HEK293 (cell line): Measurements from ENCODE around the gene SCFD2.

Experiments used
- CTCF ChIA-PET: fragments of 350-600 bp; formaldehyde crosslinking; extraction: SDS; loops from one replicate; lab custom pipeline; 2021; ENCODE audit warnings: antibody characterized with exemption; lab: Yijun Ruan, JAX
- POLR2A ChIA-PET: fragments of 300-600 bp; formaldehyde crosslinking; extraction: SDS; loops from one replicate; lab custom pipeline; 2020; ENCODE audit warnings: antibody characterized with exemption, inconsistent platforms; lab: Yijun Ruan, JAX
- H3K27ac ChIP-seq: fragments of 200-500 bp; sonication (Bioruptor generic); 2 replicates; pipeline ENCODE4 v1.5.1; 2014; ENCODE audit warnings: low read depth, low read length, control low read depth, inconsistent platforms; ENCODE audit errors: extremely low read depth
- H3K36me3 ChIP-seq, 2 experiments: fragments of 200-500 bp in 1 of 2; sonication (Bioruptor generic) in 1 of 2; 1 replicate in 1 of 2; 2 replicates in 1 of 2; pipeline ENCODE4 v1.5.1; 2014 to 2017; ENCODE audit warnings: inconsistent platforms in 2 of 2, low read length in 2 of 2; ENCODE audit not compliant: control insufficient read depth in 2 of 2, insufficient read depth in 1 of 2
- H3K4me1 ChIP-seq: fragments of 200-500 bp; sonication (Bioruptor generic); 2 replicates; pipeline ENCODE4 v1.5.1; 2014; ENCODE audit warnings: mild to moderate bottlenecking, low read length, inconsistent platforms; ENCODE audit not compliant: control insufficient read depth, insufficient read depth
- H3K4me3 ChIP-seq: 2 replicates; pipeline ENCODE4 v1.5.1; 2011; ENCODE audit warnings: low read depth, mild to moderate bottlenecking, control low read depth, low read length, moderate library complexity
- H3K9me3 ChIP-seq: fragments of 200-500 bp; sonication (Bioruptor generic); 2 replicates; pipeline ENCODE4 v1.5.1; 2014; ENCODE audit warnings: low read depth, low read length, inconsistent platforms; ENCODE audit not compliant: control insufficient read depth, insufficient read depth
- GFI1B ChIP-seq: fragments of 450-650 bp; formaldehyde crosslinking; IDR thresholded peaks from 2 replicates; pipeline ENCODE4 v1.5.1; 2016; ENCODE audit warnings: missing biosample characterization, missing genetic modification characterization
- HOXA7 ChIP-seq: sonication (generic); formaldehyde crosslinking; IDR thresholded peaks from 2 replicates; pipeline ENCODE4 v1.8.1; 2022; ENCODE audit warnings: missing genetic modification reagents, borderline replicate concordance
- SP3 ChIP-seq: fragments of 450-650 bp; formaldehyde crosslinking; IDR thresholded peaks from 2 replicates; pipeline ENCODE4 v1.5.1; 2016; ENCODE audit warnings: missing biosample characterization, missing genetic modification characterization
- TCF7L2 ChIP-seq: IDR thresholded peaks from 2 replicates; pipeline ENCODE4 v1.6.1; 2011; ENCODE audit warnings: low read depth, mild to moderate bottlenecking, inconsistent platforms, low read length, moderate library complexity, borderline replicate concordance
- ZBTB17 ChIP-seq: fragments of 450-650 bp; formaldehyde crosslinking; IDR thresholded peaks from 2 replicates; pipeline ENCODE4 v1.5.1; 2016; ENCODE audit warnings: missing biosample characterization, missing genetic modification characterization
- ZBTB44 ChIP-seq: fragments of 450-650 bp; IDR thresholded peaks from 2 replicates; pipeline ENCODE4 v1.5.1; 2018; ENCODE audit warnings: missing biosample characterization, mild to moderate bottlenecking, missing genetic modification characterization
- ZBTB7A ChIP-seq: fragments of 450-650 bp; formaldehyde crosslinking; IDR thresholded peaks from 2 replicates; pipeline ENCODE4 v1.5.1; 2016; ENCODE audit warnings: low read depth, missing biosample characterization, missing genetic modification characterization
- ZNF223 ChIP-seq: fragments of 450-650 bp; formaldehyde crosslinking; IDR thresholded peaks from 2 replicates; pipeline ENCODE4 v1.5.1; 2016; ENCODE audit warnings: missing biosample characterization, missing genetic modification characterization
- ZNF274 ChIP-seq, 2 experiments: fragments of 200-500 bp in 1 of 2; fragments of 450-650 bp in 1 of 2; sonication (Bioruptor generic) in 1 of 2; formaldehyde crosslinking in 1 of 2; IDR thresholded peaks; 2 replicates each; pipeline versions ENCODE4 v1.5.1 to v1.6.1; 2014 to 2016; ENCODE audit warnings: borderline replicate concordance in 1 of 2, inconsistent platforms in 1 of 2, low read length in 1 of 2, missing biosample characterization in 1 of 2, missing genetic modification characterization in 1 of 2
- ZNF280C ChIP-seq: fragments of 450-650 bp; formaldehyde crosslinking; IDR thresholded peaks from 2 replicates; pipeline ENCODE4 v1.5.1; 2016; ENCODE audit warnings: missing biosample characterization, missing genetic modification characterization
- ZNF302 ChIP-seq: fragments of 450-650 bp; formaldehyde crosslinking; IDR thresholded peaks from 2 replicates; pipeline ENCODE4 v1.5.1; 2016; ENCODE audit warnings: missing biosample characterization, missing genetic modification characterization, low read depth
- ZNF311 ChIP-seq: fragments of 450-650 bp; formaldehyde crosslinking; IDR thresholded peaks from 2 replicates; pipeline ENCODE4 v1.5.1; 2017; ENCODE audit warnings: missing biosample characterization, missing genetic modification characterization, borderline replicate concordance
- ZNF350 ChIP-seq: fragments of 450-650 bp; formaldehyde crosslinking; IDR thresholded peaks from 2 replicates; pipeline ENCODE4 v1.5.0; 2017; ENCODE audit warnings: missing biosample characterization, mild to moderate bottlenecking, missing genetic modification characterization
- ZNF433 ChIP-seq: fragments of 450-650 bp; formaldehyde crosslinking; IDR thresholded peaks from 2 replicates; pipeline ENCODE4 v1.5.1; 2016; ENCODE audit warnings: missing biosample characterization, missing genetic modification characterization, low read depth
- ZNF501 ChIP-seq: fragments of 450-650 bp; formaldehyde crosslinking; IDR thresholded peaks from 2 replicates; pipeline ENCODE4 v1.5.1; 2016; ENCODE audit warnings: missing biosample characterization, missing genetic modification characterization
- ZNF549 ChIP-seq: fragments of 450-650 bp; IDR thresholded peaks from 2 replicates; pipeline ENCODE4 v1.5.1; 2018; ENCODE audit warnings: missing biosample characterization, missing genetic modification characterization, mild to moderate bottlenecking, inconsistent platforms, moderate library complexity
- ZNF558 ChIP-seq: fragments of 450-650 bp; formaldehyde crosslinking; IDR thresholded peaks from 2 replicates; pipeline ENCODE4 v1.5.1; 2016; ENCODE audit warnings: missing biosample characterization, missing genetic modification characterization
- ZNF580 ChIP-seq: fragments of 450-650 bp; formaldehyde crosslinking; IDR thresholded peaks from 2 replicates; pipeline ENCODE4 v1.5.1; 2016; ENCODE audit warnings: missing biosample characterization, missing genetic modification characterization
- ZNF600 ChIP-seq: fragments of 450-650 bp; formaldehyde crosslinking; IDR thresholded peaks from 2 replicates; pipeline ENCODE4 v1.5.1; 2016; ENCODE audit warnings: missing biosample characterization, missing genetic modification characterization
- ZNF610 ChIP-seq: fragments of 450-650 bp; formaldehyde crosslinking; IDR thresholded peaks from 2 replicates; pipeline ENCODE4 v1.5.1; 2016; ENCODE audit warnings: missing biosample characterization, missing genetic modification characterization, borderline replicate concordance
- ZNF624 ChIP-seq: fragments of 450-650 bp; formaldehyde crosslinking; IDR thresholded peaks from 2 replicates; pipeline ENCODE4 v1.5.1; 2017; ENCODE audit warnings: missing biosample characterization, missing genetic modification characterization
- ZNF658 ChIP-seq: fragments of 450-650 bp; formaldehyde crosslinking; IDR thresholded peaks from 2 replicates; pipeline ENCODE4; 2016; ENCODE audit warnings: missing biosample characterization, missing genetic modification characterization
- ZNF776 ChIP-seq: fragments of 450-650 bp; formaldehyde crosslinking; IDR thresholded peaks from 2 replicates; pipeline ENCODE4 v1.5.0; 2017; ENCODE audit warnings: missing biosample characterization, missing genetic modification characterization, borderline replicate concordance
- TF ChIP-seq, protein P1 (sequence below): fragments of 450-650 bp; formaldehyde crosslinking; IDR thresholded peaks from 2 replicates; pipeline ENCODE4 v1.5.1; 2016; ENCODE audit warnings: missing biosample characterization, missing genetic modification characterization, borderline replicate concordance
- TF ChIP-seq, protein P2 (sequence below): fragments of 450-650 bp; formaldehyde crosslinking; IDR thresholded peaks from 2 replicates; pipeline ENCODE4 v1.5.1; 2016; ENCODE audit warnings: missing biosample characterization, missing genetic modification characterization

SCFD2 gene

DNA sequence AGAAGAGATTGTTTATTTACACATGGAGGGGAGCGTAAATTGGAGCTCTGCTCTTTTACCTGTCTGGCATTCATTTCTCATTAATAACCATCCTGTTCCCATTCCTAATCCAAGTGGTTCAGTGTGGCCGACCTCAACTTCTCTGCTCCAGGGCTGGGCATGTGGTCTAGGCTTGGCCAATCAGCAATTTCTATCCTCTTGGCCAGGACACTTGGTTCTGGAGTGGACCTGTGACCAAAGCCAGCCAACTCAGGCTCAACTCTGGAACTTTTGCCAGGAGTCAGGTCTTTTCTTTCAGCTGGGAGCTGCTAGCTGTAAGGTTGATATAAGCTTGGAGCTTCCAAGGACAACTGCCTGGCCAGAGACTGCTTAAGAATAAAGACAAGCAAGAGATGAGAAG, 519.4 kb downstream of the SCFD2 start:
- no peaks in the 10 kb centered on the region for H3K36me3 ChIP-seq
- no peaks in the 10 kb centered on the region for H3K4me1 ChIP-seq
- no peaks in the 10 kb centered on the region for H3K9me3 ChIP-seq
- no peak overlapping the region for H3K27ac ChIP-seq
- ChIA-PET CTCF (no interaction called here), POLR2A (no interaction called here)
- no peak for TF ChIP-seq ZBTB17
- TF ChIP-seq, protein P1, sequence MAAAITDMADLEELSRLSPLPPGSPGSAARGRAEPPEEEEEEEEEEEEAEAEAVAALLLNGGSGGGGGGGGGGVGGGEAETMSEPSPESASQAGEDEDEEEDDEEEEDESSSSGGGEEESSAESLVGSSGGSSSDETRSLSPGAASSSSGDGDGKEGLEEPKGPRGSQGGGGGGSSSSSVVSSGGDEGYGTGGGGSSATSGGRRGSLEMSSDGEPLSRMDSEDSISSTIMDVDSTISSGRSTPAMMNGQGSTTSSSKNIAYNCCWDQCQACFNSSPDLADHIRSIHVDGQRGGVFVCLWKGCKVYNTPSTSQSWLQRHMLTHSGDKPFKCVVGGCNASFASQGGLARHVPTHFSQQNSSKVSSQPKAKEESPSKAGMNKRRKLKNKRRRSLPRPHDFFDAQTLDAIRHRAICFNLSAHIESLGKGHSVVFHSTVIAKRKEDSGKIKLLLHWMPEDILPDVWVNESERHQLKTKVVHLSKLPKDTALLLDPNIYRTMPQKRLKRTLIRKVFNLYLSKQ, result no peak
- no peak for TF ChIP-seq ZNF223 (tag by site-specific recombination)
- TF ChIP-seq ZBTB7A (tag by site-specific recombination), result no peak
- no peak for TF ChIP-seq ZNF350
- TF ChIP-seq ZNF274 (IDR thresholded peaks at IDR 0.05; ENCODE audit: low read length), result no peak
- TF ChIP-seq ZNF274 (tag by site-specific recombination; IDR thresholded peaks at IDR 0.05; ENCODE audit: borderline replicate concordance), result no peak
- no peak for TF ChIP-seq ZNF302 (tag by site-specific recombination)
- TF ChIP-seq ZNF776 (tag by site-specific recombination), result no peak
- TF ChIP-seq ZNF280C, result no peak
- TF ChIP-seq, protein P2, sequence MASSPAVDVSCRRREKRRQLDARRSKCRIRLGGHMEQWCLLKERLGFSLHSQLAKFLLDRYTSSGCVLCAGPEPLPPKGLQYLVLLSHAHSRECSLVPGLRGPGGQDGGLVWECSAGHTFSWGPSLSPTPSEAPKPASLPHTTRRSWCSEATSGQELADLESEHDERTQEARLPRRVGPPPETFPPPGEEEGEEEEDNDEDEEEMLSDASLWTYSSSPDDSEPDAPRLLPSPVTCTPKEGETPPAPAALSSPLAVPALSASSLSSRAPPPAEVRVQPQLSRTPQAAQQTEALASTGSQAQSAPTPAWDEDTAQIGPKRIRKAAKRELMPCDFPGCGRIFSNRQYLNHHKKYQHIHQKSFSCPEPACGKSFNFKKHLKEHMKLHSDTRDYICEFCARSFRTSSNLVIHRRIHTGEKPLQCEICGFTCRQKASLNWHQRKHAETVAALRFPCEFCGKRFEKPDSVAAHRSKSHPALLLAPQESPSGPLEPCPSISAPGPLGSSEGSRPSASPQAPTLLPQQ (tag by site-specific recombination), result no peak
- TF ChIP-seq TCF7L2, result no peak
- TF ChIP-seq ZNF549 (tag by site-specific recombination), result no peak
- no peak overlapping the region for H3K4me3 ChIP-seq

DNA sequence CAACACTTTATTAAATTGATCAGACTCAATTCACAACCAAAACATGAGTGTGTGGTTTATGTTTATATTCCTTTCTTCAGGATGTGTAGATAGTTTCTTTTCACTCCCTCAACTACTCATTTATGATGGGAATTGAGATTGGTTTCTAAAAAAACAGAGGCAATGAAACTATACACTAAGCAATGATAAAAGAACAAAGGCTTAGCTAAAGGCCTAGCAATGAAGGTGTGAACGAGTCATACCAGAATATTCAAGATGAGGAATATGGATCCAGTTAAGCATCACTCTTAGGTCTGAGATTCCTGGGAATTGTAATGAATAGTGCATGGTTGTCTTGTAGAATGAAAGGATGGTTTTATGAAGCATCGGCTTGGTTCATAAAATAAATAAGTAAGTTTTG, 521.3 kb downstream of the SCFD2 start:
- no peaks in the 10 kb centered on the region for H3K36me3 ChIP-seq
- no peak for TF ChIP-seq ZNF311 (tag by site-specific recombination)
- TF ChIP-seq GFI1B (tag by site-specific recombination), result no peak
- TF ChIP-seq ZNF558 (tag by site-specific recombination), result no peak
- no peak for TF ChIP-seq ZBTB44
- no peak for TF ChIP-seq ZNF580
- no peak for TF ChIP-seq ZNF610 (tag by site-specific recombination)
- TF ChIP-seq ZNF433 (tag by site-specific recombination), result no peak
- TF ChIP-seq ZNF624 (tag by site-specific recombination), result no peak
- TF ChIP-seq SP3, result no peak
- TF ChIP-seq ZNF658 (tag by site-specific recombination), result no peak
- TF ChIP-seq HOXA7 (CRISPR knock-in tag), result no peak
- no peak for TF ChIP-seq ZNF501 (tag by site-specific recombination)
- no peak for TF ChIP-seq ZNF600 (tag by site-specific recombination)
- TF ChIP-seq, all 188 proteins: peak for 0
- POLR2A ChIA-PET, result no interaction called here
- Histone ChIP-seq H3K4me1 (no peaks in the 10 kb centered on the region), H3K27ac (no peak overlapping the region), H3K4me3 (no peak overlapping the region), H3K9me3 (no peaks in the 10 kb centered on the region)
- CTCF ChIA-PET, result interaction anchor here (0.5 kb wide), 1 partner anchor 33 kb away, joined by 3 read pairs; no protein-coding TSS in a partner anchor
